Adrenal gland (tissue), 12 donors: ENCODE results near the gene PAXX. TPM values are rescaled to one million over a fixed set of nuclear protein-coding genes. Genes with fewer than 3 reads are reported as not detected.

Experiments
- DNase-seq, 7 donors: peaks; one replicate each; pipeline ENCODE4 v3.0.0-alpha.2; 2019 to 2020
- H3K27ac ChIP-seq, 5 donors: fragments of 200-600 bp; sonication (generic) in 4 of 5; 1 replicate in 3 of 5; 2 replicates in 2 of 5; pipeline versions ENCODE4 v1.5.1 to v1.8.0; 2016 to 2020; ENCODE audit warnings: mild to moderate bottlenecking in 1 of 5
- H3K27me3 ChIP-seq: fragments of 200-600 bp; 2 replicates; pipeline ENCODE4 v1.8.0; 2021
- H3K36me3 ChIP-seq, 2 donors: fragments of 200-600 bp; replicated peaks in 1 of 2; 1 replicate in 1 of 2; 2 replicates in 1 of 2; pipeline versions ENCODE4 v1.5.1 to v1.8.0; 2018 to 2022
- H3K4me1 ChIP-seq, 2 donors: fragments of 200-600 bp; replicated peaks in 1 of 2; 1 replicate in 1 of 2; 2 replicates in 1 of 2; pipeline versions ENCODE4 v1.5.1 to v1.8.0; 2018 to 2021
- H3K4me3 ChIP-seq, 4 donors: fragments of 200-600 bp; sonication (generic) in 3 of 4; one replicate each; pipeline ENCODE4 v1.5.1; 2016 to 2018
- H3K9me3 ChIP-seq, 3 donors: fragments of 200-600 bp; sonication (generic) in 1 of 3; replicated peaks in 1 of 3; 1 replicate in 2 of 3; 2 replicates in 1 of 3; pipeline versions ENCODE4 v1.5.1 to v1.8.0; 2016 to 2021
- POLR2A ChIP-seq, 2 donors: fragments of 450-650 bp; IDR thresholded peaks; one replicate each; pipeline ENCODE4 v1.6.1; 2017; ENCODE audit warnings: antibody characterized with exemption in 2 of 2, mild to moderate bottlenecking in 2 of 2, moderate library complexity in 1 of 2
- WGBS, 4 donors: extraction: QIAGEN DNeasy Blood & Tissue Kit in 2 of 4; methylation state at CpG; one replicate each; pipeline versions ENCODE4 v1.1.5 to v1.1.7; 2013 to 2017; 5-methylcytosine and 5-hydroxymethylcytosine counted together
- intact Hi-C, 2 donors: fragments of 100-400 bp; cut with DNase I; formaldehyde crosslinking; loops; one replicate each; pipeline versions ENCODE4 v1.14.1 to v1.15.0; 2022 to 2023
- polyA plus RNA-seq, 3 donors: library from polyadenylated mRNA; stranded (reverse); fragments of 200-250 nt in 2 of 3; fragments of 350-450 nt in 1 of 3; fragmentation: Illumina TruSeq in 1 of 3; extraction: RNeasy Lipid Tissue Mini Kit (QIAGEN cat#74804) in 1 of 3; gene quantifications; one replicate each; pipeline ENCODE4 v1.2.3, GENCODE V29; 2013 to 2014
- total RNA-seq, 9 donors: library from RNA; depleted of rRNA in 4 of 9; stranded (reverse); fragments of >200 nt in 4 of 9; fragments of 120-200 nt in 1 of 9; fragmentation: NEBNext Ultra II Directional in 1 of 9; extraction: Animal tissue kit (Norgen Biotek cat#: 25700) in 1 of 9; gene quantifications; one replicate each; pipeline versions ENCODE4 v1.1.0 to v1.2.4, GENCODE V29; 2013 to 2023
- TF ChIP-seq, protein P1 (sequence below), 6 experiments: fragments of 450-650 bp in 4 of 6; fragments of 200-600 bp in 2 of 6; sonication (generic) in 1 of 6; IDR thresholded peaks; 1 replicate in 5 of 6; 2 replicates in 1 of 6; pipeline versions ENCODE4 v1.5.1 to v1.8.0; 2016 to 2021; ENCODE audit warnings: antibody characterized with exemption in 6 of 6, mild to moderate bottlenecking in 2 of 6, moderate library complexity in 1 of 6
- donor health status: healthy with polysubstance abuse.
- donor health status: Bipolar disorder and iron deficiency.
- donor health status: DM: yes; HTN: yes; CAD: no.
- donor health status: DM: no; HTN: no; CAD: no.
- donor health status: DM: no; HTN: no; CAD: no.
- donor health status: DM: yes; HTN: yes; CAD: no.

PAXX gene
- total and polyA plus RNA-seq, 12 donors, result 4.9 to 363 (median 36.5) TPM

DNA sequence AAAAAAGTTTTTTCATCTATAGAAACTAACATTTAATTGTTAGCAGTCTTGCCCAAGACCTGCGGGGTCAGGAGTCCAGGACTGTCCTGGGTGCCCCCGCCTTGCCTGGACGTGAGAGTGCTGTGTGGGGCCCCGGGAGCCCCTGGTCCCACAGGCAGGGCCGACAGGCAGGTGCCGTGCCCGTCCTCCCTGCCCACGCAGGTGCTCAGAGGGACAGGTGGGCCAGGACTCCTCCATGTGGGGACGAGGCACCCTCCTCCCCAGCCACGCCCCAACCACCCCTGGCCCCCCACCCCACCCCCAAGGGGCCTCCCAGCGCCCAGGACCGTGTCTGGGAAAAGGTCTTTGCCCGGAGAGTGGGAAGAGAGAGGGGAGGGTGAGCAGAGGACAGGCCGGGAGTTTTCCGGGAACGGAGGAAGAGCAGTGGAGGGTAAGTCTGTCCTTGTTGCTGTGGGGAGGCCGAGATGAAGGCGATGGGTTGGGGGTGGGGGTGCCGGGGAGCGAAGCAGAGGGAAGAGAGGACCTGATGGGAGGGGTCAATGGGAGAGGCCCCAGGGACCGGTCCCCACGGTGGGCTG lies 42.9 kb upstream of the PAXX start:
- peak overlapping the region in 2 of 4 donors; percentile 59 to 82 for H3K4me3 ChIP-seq
- H3K4me1 ChIP-seq, result peaks cover 14 to 28% of the 10 kb centered on the region in 2 donors
- intact Hi-C loops, result loop anchor here (10.0 kb wide), 3 partner anchors 65 to 105 kb away; partner anchors contain the start of genes AJM1 (in 1 of the 2), MAMDC4 (in 1 of the 2), PHPT1 (in 1 of the 2) and TRAF2 (in 1 of the 2)
- no peaks in the 10 kb centered on the region for H3K9me3 ChIP-seq
- 13 to 18% (median 16%) methylated on average over 19 to 22 of the region's 22 CpGs for WGBS, 4 donors
- TF ChIP-seq, protein P1, sequence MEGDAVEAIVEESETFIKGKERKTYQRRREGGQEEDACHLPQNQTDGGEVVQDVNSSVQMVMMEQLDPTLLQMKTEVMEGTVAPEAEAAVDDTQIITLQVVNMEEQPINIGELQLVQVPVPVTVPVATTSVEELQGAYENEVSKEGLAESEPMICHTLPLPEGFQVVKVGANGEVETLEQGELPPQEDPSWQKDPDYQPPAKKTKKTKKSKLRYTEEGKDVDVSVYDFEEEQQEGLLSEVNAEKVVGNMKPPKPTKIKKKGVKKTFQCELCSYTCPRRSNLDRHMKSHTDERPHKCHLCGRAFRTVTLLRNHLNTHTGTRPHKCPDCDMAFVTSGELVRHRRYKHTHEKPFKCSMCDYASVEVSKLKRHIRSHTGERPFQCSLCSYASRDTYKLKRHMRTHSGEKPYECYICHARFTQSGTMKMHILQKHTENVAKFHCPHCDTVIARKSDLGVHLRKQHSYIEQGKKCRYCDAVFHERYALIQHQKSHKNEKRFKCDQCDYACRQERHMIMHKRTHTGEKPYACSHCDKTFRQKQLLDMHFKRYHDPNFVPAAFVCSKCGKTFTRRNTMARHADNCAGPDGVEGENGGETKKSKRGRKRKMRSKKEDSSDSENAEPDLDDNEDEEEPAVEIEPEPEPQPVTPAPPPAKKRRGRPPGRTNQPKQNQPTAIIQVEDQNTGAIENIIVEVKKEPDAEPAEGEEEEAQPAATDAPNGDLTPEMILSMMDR (IDR thresholded peaks at IDR 0.05), result no peak
- no peak for TF ChIP-seq POLR2A (IDR thresholded peaks at IDR 0.05)
- no peaks in the 10 kb centered on the region for H3K27me3 ChIP-seq
- H3K36me3 ChIP-seq, result no peaks in the 10 kb centered on the region
- peak overlapping the region; percentile 4 to 93 (median 83) for H3K27ac ChIP-seq
- no peak for DNase-seq

DNA sequence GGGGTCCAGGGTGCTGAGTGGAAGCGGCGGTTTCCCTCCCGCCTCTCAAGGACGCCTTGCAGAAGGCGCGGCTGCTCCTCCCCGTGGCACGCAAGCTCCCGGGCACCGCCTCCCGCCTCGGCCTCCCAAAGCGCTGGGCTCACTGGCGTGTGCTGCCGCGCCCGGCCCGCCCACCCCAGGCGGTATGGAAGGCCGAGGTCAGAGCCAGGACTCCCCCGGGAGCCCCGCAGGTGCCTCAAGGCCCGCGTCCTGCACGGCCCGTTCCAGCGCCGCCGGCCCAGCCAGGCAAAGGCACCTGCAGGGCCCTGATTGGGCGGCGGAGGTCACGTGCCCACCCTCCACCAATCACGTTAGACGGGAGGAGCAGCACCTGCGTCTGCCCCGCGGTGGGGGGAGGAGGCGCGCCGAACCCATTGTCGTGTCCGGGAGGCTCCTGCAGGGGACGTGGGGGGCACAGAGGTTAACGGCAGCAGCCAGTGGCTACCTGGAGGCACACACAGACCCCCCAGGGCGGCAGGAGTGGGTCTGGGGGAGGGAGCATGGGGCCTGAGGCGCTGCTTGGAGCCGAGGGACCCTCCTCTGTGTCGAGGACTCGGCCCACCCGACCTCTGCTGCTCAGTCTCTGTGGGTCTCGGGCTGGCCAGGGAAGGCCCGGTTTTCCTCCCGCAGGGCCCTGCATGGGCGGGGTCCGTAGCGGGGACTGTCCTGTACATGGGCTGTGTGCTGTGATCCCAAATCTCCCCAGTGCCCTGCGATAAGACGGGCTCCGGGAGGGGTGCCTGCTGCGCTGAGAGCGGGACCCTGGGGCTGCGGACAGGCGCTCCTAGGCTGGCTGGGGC lies 42.2 kb upstream of the PAXX start:
- 2 to 25% (median 3%) methylated on average over 6 to 63 of the region's 63 CpGs for WGBS, 4 donors
- Histone ChIP-seq H3K27ac (peak overlapping the region; percentile 4 to 93 (median 83)), H3K9me3 (no peaks in the 10 kb centered on the region), H3K36me3 (no peaks in the 10 kb centered on the region), H3K27me3 (no peaks in the 10 kb centered on the region), H3K4me1 (peaks cover 14 to 28% of the 10 kb centered on the region in 2 donors), H3K4me3 (peak overlapping the region in 2 of 4 donors; percentile 59 to 82)
- TF ChIP-seq POLR2A (IDR thresholded peaks at IDR 0.05), result peak; percentile 71 to 78
- TF ChIP-seq, protein P1 (IDR thresholded peaks at IDR 0.05), result peak in 5 of 6 experiments; percentile 12 to 46 (median 30)
- intact Hi-C loops, result loop anchor here (5.0 to 10.0 kb wide), 4 partner anchors 65 to 105 kb away; partner anchors contain the start of genes ABCA2 (in 1 of the 2), AJM1 (in 1 of the 2), MAMDC4 (in 1 of the 2) and PHPT1 (in 1 of the 2)
- peak; percentile 97 to 99 (median 97) for DNase-seq

- Histone ChIP-seq H3K27me3 (no peaks in the 10 kb centered on the region), H3K4me1 (peaks cover 14 to 28% of the 10 kb centered on the region in 2 donors), H3K27ac (peak overlapping the region in 4 of 5 donors; percentile 72 to 93 (median 87)), H3K36me3 (no peaks in the 10 kb centered on the region), H3K4me3 (peak overlapping the region in 2 of 4 donors; percentile 59 to 82), H3K9me3 (no peaks in the 10 kb centered on the region)
- WGBS, 4 donors, result 27 to 72% (median 39%) methylated on average over 2 to 9 of the region's 9 CpGs
- peak; percentile 45 to 68 (median 60) for DNase-seq
- TF ChIP-seq, protein P1 (IDR thresholded peaks at IDR 0.05), result no peak
- intact Hi-C loops, result loop anchor here in 1 of 2 donors (5.0 kb wide), 1 partner anchor 77 kb away; the partner anchor contains the start of gene ABCA2
These were observed 41.5 kb upstream of the PAXX start for GRCh38 chr9:136950656-136951276.
